Gastrocnemius medialis (tissue), 4 donors: ENCODE data around the gene ACOX1.

ENCODE experiments used
- CTCF ChIP-seq, 5 experiments: fragments of 450-650 bp in 3 of 5; fragments of 200-600 bp in 2 of 5; sonication (generic) in 2 of 5; IDR thresholded peaks in 4 of 5; conservative IDR thresholded peaks in 1 of 5; 1 replicate in 4 of 5; 2 replicates in 1 of 5; pipeline ENCODE4 v1.5.1; 2016 to 2019; ENCODE audit warnings: antibody characterized with exemption in 5 of 5, mild to moderate bottlenecking in 3 of 5, moderate library complexity in 3 of 5
- POLR2A ChIP-seq, 2 donors: fragments of 450-650 bp; IDR thresholded peaks; one replicate each; pipeline ENCODE4 v1.6.1; 2017; ENCODE audit warnings: antibody characterized with exemption in 2 of 2, mild to moderate bottlenecking in 2 of 2, moderate library complexity in 2 of 2

- no peak for TF ChIP-seq CTCF (IDR thresholded peaks at IDR 0.05 in 4 of 5, conservative IDR thresholded peaks at IDR 0.05 in 1 of 5)
- TF ChIP-seq POLR2A (IDR thresholded peaks at IDR 0.05), result no peak
Measured at GRCh38 chr17:75902406-75902805, 76.6 kb downstream of the ACOX1 start.
